Gastroesophageal sphincter (tissue), 4 donors: ENCODE results near the gene TEKT3. TPM values are rescaled to one million over a fixed set of nuclear protein-coding genes. Genes with fewer than 3 reads are reported as not detected.

Source experiments
- ATAC-seq: fragments of 150-250 bp; one replicate; pipeline ENCODE4 v1.9.1; 2016; ENCODE audit warnings: mild to moderate bottlenecking, moderate library complexity
- H3K27ac ChIP-seq, 4 donors: fragments of 200-600 bp; sonication (generic) in 3 of 4; 1 replicate in 3 of 4; 2 replicates in 1 of 4; pipeline ENCODE4 v1.5.1; 2016 to 2019
- H3K27me3 ChIP-seq: fragments of 200-600 bp; sonication (generic); one replicate; pipeline ENCODE4 v1.5.1; 2019
- H3K36me3 ChIP-seq, 2 donors: fragments of 200-600 bp; sonication (generic); one replicate each; pipeline ENCODE4 v1.5.1; 2019; ENCODE audit warnings: control low read depth in 1 of 2
- H3K4me1 ChIP-seq, 3 donors: fragments of 200-600 bp; sonication (generic); 1 replicate in 2 of 3; 2 replicates in 1 of 3; pipeline ENCODE4 v1.5.1; 2016 to 2019; ENCODE audit warnings: control low read depth in 2 of 3
- H3K4me3 ChIP-seq, 2 donors: fragments of 200-600 bp; sonication (generic); one replicate each; pipeline ENCODE4 v1.5.1; 2019; ENCODE audit warnings: mild to moderate bottlenecking in 1 of 2, moderate library complexity in 1 of 2
- H3K9me3 ChIP-seq, 3 donors: fragments of 200-600 bp; sonication (generic); one replicate each; pipeline ENCODE4 v1.5.1; 2017 to 2019; ENCODE audit warnings: control low read depth in 2 of 3
- EP300 ChIP-seq: sonication (generic); formaldehyde crosslinking; IDR thresholded peaks from one replicate; pipeline ENCODE4 v1.6.1; 2017; ENCODE audit warnings: antibody characterized with exemption, mild to moderate bottlenecking
- POLR2A ChIP-seq, 2 donors: fragments of 450-650 bp; IDR thresholded peaks; one replicate each; pipeline ENCODE4 v1.6.1; 2017; ENCODE audit warnings: antibody characterized with exemption in 2 of 2, mild to moderate bottlenecking in 2 of 2, moderate library complexity in 1 of 2
- POLR2AphosphoS5 ChIP-seq: sonication (generic); formaldehyde crosslinking; IDR thresholded peaks from one replicate; pipeline ENCODE4 v1.6.1; 2017; ENCODE audit warnings: antibody characterized with exemption
- WGBS, 2 donors: methylation state at CpG; one replicate each; pipeline ENCODE4 v1.1.5; 2018; ENCODE audit warnings: low coverage in 1 of 2; 5-methylcytosine and 5-hydroxymethylcytosine counted together
- total RNA-seq, 4 donors: library from RNA; depleted of rRNA; stranded (reverse); fragments of >200 nt; gene quantifications; one replicate each; pipeline ENCODE4 v1.1.0, GENCODE V29; 2016
- TF ChIP-seq, protein P1 (sequence below), 4 experiments: fragments of 200-600 bp in 2 of 4; fragments of 450-650 bp in 2 of 4; sonication (generic) in 1 of 4; IDR thresholded peaks; one replicate each; pipeline ENCODE4 v1.5.1; 2017 to 2019; ENCODE audit warnings: antibody characterized with exemption in 4 of 4, mild to moderate bottlenecking in 2 of 4, moderate library complexity in 2 of 4

The TEKT3 gene
- total RNA-seq, 4 donors from 2014 or later: 2.6 TPM; not detected in 3

DNA sequence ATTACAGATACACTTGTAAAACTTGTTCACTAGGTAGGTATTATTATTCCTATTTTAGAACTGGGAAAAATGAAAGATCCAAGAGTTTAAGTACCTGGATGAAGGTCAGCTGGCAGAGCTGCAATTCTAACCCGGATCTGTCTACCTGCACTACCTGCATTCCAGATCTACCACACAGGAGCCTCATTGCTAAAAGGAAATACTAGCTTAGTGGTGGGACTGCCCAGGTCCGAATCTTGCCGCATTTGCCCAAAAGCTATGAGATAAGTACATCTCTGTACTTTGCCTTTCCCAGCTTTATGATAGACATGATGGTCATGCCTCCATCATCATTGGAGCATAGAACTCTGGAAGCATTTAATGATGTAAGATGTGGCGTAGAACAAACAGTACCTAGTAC is 36.8 kb upstream of the TEKT3 start:
- no peak overlapping the region for H3K4me3 ChIP-seq
- no peaks in the 10 kb centered on the region for H3K36me3 ChIP-seq
- 86 to 93% methylated on average over 1 to 3 of the region's 4 CpGs for WGBS, 2 donors
- TF ChIP-seq POLR2A (IDR thresholded peaks at IDR 0.05) (no peak), EP300 (no peak), POLR2AphosphoS5 (no peak)
- TF ChIP-seq, protein P1, sequence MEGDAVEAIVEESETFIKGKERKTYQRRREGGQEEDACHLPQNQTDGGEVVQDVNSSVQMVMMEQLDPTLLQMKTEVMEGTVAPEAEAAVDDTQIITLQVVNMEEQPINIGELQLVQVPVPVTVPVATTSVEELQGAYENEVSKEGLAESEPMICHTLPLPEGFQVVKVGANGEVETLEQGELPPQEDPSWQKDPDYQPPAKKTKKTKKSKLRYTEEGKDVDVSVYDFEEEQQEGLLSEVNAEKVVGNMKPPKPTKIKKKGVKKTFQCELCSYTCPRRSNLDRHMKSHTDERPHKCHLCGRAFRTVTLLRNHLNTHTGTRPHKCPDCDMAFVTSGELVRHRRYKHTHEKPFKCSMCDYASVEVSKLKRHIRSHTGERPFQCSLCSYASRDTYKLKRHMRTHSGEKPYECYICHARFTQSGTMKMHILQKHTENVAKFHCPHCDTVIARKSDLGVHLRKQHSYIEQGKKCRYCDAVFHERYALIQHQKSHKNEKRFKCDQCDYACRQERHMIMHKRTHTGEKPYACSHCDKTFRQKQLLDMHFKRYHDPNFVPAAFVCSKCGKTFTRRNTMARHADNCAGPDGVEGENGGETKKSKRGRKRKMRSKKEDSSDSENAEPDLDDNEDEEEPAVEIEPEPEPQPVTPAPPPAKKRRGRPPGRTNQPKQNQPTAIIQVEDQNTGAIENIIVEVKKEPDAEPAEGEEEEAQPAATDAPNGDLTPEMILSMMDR (IDR thresholded peaks at IDR 0.05): no peak
- ATAC-seq: no peak
- no peaks in the 10 kb centered on the region for H3K9me3 ChIP-seq
- H3K27me3 ChIP-seq: no peaks in the 10 kb centered on the region
- no peak overlapping the region for H3K27ac ChIP-seq
- H3K4me1 ChIP-seq: peaks cover 0 to 4% (median 0%) of the 10 kb centered on the region in 3 donors

- Histone ChIP-seq H3K27me3 (no peaks in the 10 kb centered on the region), H3K4me1 (no peaks in the 10 kb centered on the region), H3K36me3 (no peaks in the 10 kb centered on the region), H3K9me3 (no peaks in the 10 kb centered on the region), H3K4me3 (no peak overlapping the region), H3K27ac (no peak overlapping the region)
- no peak for TF ChIP-seq POLR2AphosphoS5
- no peak for TF ChIP-seq POLR2A (IDR thresholded peaks at IDR 0.05)
- TF ChIP-seq EP300: no peak
- TF ChIP-seq, protein P1 (IDR thresholded peaks at IDR 0.05): no peak
- ATAC-seq: no peak
- 52 to 57% methylated on average over 1 to 6 of the region's 6 CpGs for WGBS, 2 donors
Measured at GRCh38 chr17:15377616-15378015, 36.2 kb upstream of the TEKT3 start.

- ATAC-seq: no peak
Measured at GRCh38 chr17:15377200-15377599, 35.8 kb upstream of the TEKT3 start.

GRCh38 chr17:15371376-15372130 is 30.2 kb upstream of the TEKT3 start:
- no peak overlapping the region for H3K27ac ChIP-seq
- no peak for ATAC-seq
- no peak overlapping the region for H3K4me3 ChIP-seq
- 93 to 94% methylated on average over 5 to 9 of the region's 9 CpGs for WGBS, 2 donors
- TF ChIP-seq POLR2A (IDR thresholded peaks at IDR 0.05): no peak
- TF ChIP-seq EP300: no peak
- no peak for TF ChIP-seq POLR2AphosphoS5
- TF ChIP-seq, protein P1 (IDR thresholded peaks at IDR 0.05): no peak
- no peaks in the 10 kb centered on the region for H3K4me1 ChIP-seq
- no peaks in the 10 kb centered on the region for H3K9me3 ChIP-seq
- H3K36me3 ChIP-seq: no peaks in the 10 kb centered on the region
- no peaks in the 10 kb centered on the region for H3K27me3 ChIP-seq

More at GRCh38 chr17:15377200-15377599, 35.8 kb upstream of the TEKT3 start:
- H3K9me3 ChIP-seq: no peaks in the 10 kb centered on the region
- no peaks in the 10 kb centered on the region for H3K27me3 ChIP-seq
- no peaks in the 10 kb centered on the region for H3K4me1 ChIP-seq
- TF ChIP-seq EP300 (no peak), POLR2AphosphoS5 (no peak), POLR2A (IDR thresholded peaks at IDR 0.05) (no peak)
- TF ChIP-seq, protein P1 (IDR thresholded peaks at IDR 0.05): no peak
- H3K36me3 ChIP-seq: no peaks in the 10 kb centered on the region
- WGBS, 2 donors: 44 to 100% methylated on average over 2 of the region's 4 CpGs
- peak overlapping the region in 2 of 4 donors; percentile 44 to 56 for H3K27ac ChIP-seq
- H3K4me3 ChIP-seq: no peak overlapping the region

- 64 to 67% methylated on average over 1 to 2 of the region's 2 CpGs for WGBS, 2 donors
- H3K36me3 ChIP-seq: no peaks in the 10 kb centered on the region
- TF ChIP-seq POLR2A (IDR thresholded peaks at IDR 0.05): no peak
- TF ChIP-seq, protein P1 (IDR thresholded peaks at IDR 0.05): no peak
- TF ChIP-seq POLR2AphosphoS5: no peak
- no peak for TF ChIP-seq EP300
- H3K4me3 ChIP-seq: no peak overlapping the region
- H3K4me1 ChIP-seq: no peaks in the 10 kb centered on the region
- H3K27ac ChIP-seq: no peak overlapping the region
- no peak for ATAC-seq
- no peaks in the 10 kb centered on the region for H3K27me3 ChIP-seq
- H3K9me3 ChIP-seq: no peaks in the 10 kb centered on the region
Measured at GRCh38 chr17:15368600-15368999, 27.2 kb upstream of the TEKT3 start.
